ENCODE data around the gene NDUFB11.
"Not testable (repeated sequence)": the region's sequence is repeated elsewhere in the genome, so short reads cannot be mapped to it uniquely, and the experiment has no call there.

NDUFB11 gene

GRCh38 chrX:47129899-47130358, 14.6 kb downstream of the NDUFB11 start:
- FAIRE-seq, result no peak
- TF ChIP-seq CTCF (IDR thresholded peaks at IDR 0.05; ENCODE audit: insufficient read depth, missing control alignments), result no peak
- no peak for DNase-seq (ENCODE audit: insufficient read length, low spot score)

GRCh38 chrX:47129157-47129898, 15.2 kb downstream of the NDUFB11 start:
- TF ChIP-seq CTCF (IDR thresholded peaks at IDR 0.05; ENCODE audit: insufficient read depth, missing control alignments), result no peak
- peak; percentile 49 for DNase-seq (ENCODE audit: insufficient read length, low spot score)
- peak; percentile 96 for FAIRE-seq

- not testable (repeated sequence) for FAIRE-seq; DNase-seq (ENCODE audit: insufficient read length, low spot score)
These were observed 20.0 kb downstream of the NDUFB11 start for GRCh38 chrX:47124466-47124865.

GRCh38 chrX:47116551-47117110, 27.9 kb downstream of the NDUFB11 start:
- not testable (repeated sequence) for DNase-seq (ENCODE audit: insufficient read length, low spot score); FAIRE-seq

- no peak for TF ChIP-seq CTCF (IDR thresholded peaks at IDR 0.05; ENCODE audit: insufficient read depth, missing control alignments)
- FAIRE-seq (no peak), DNase-seq (ENCODE audit: insufficient read length, low spot score) (no peak)
These were observed 32.1 kb downstream of the NDUFB11 start for GRCh38 chrX:47112316-47112954.

GRCh38 chrX:47110936-47111615, 33.4 kb downstream of the NDUFB11 start:
- not testable (repeated sequence) for FAIRE-seq

GRCh38 chrX:47101206-47101605, 43.3 kb downstream of the NDUFB11 start:
- no peak for DNase-seq (ENCODE audit: insufficient read length, low spot score)
- TF ChIP-seq CTCF (IDR thresholded peaks at IDR 0.05; ENCODE audit: insufficient read depth, missing control alignments), result no peak
- FAIRE-seq, result no peak

More at GRCh38 chrX:47110936-47111615, 33.4 kb downstream of the NDUFB11 start:
- DNase-seq (ENCODE audit: insufficient read length, low spot score), result not testable (repeated sequence)

- no peak for FAIRE-seq
- no peak for DNase-seq (ENCODE audit: insufficient read length, low spot score)
- TF ChIP-seq CTCF (IDR thresholded peaks at IDR 0.05; ENCODE audit: insufficient read depth, missing control alignments), result no peak
These were observed 46.0 kb downstream of the NDUFB11 start for GRCh38 chrX:47098338-47099094.
